Esophagus squamous epithelium (tissue), 4 donors: Measurements from ENCODE around the gene PLK3.

Source experiments
- CTCF ChIP-seq, 6 experiments: fragments of 450-650 bp in 4 of 6; fragments of 200-600 bp in 2 of 6; sonication (generic) in 2 of 6; IDR thresholded peaks; one replicate each; pipeline ENCODE4 v1.5.1; 2016 to 2019; ENCODE audit warnings: antibody characterized with exemption in 6 of 6, mild to moderate bottlenecking in 4 of 6, moderate library complexity in 4 of 6
- POLR2A ChIP-seq, 4 donors: fragments of 450-650 bp; IDR thresholded peaks; one replicate each; pipeline ENCODE4 v1.6.1; 2017; ENCODE audit warnings: antibody characterized with exemption in 4 of 4, mild to moderate bottlenecking in 4 of 4, moderate library complexity in 3 of 4

GRCh38 chr1:44792736-44793502, 7.3 kb upstream of the PLK3 start:
- TF ChIP-seq POLR2A (IDR thresholded peaks at IDR 0.05): no peak
- no peak for TF ChIP-seq CTCF (IDR thresholded peaks at IDR 0.05)
